NCI-H510A treated with DMSO at 0.1 percent for 48 hours (cell line): ENCODE data around the gene ATF4.
"Not testable (repeated sequence)": the region's sequence is repeated elsewhere in the genome, so short reads cannot be mapped to it uniquely, and the experiment has no call there.

ENCODE experiments used
- DNase-seq: peaks from one replicate; lab custom pipeline; 2025; lab: John Stamatoyannopoulos, UW

Gene ATF4

GRCh38 chr22:39489094-39490068 is 31.0 kb upstream of the ATF4 start:
- no peak for DNase-seq

DNA sequence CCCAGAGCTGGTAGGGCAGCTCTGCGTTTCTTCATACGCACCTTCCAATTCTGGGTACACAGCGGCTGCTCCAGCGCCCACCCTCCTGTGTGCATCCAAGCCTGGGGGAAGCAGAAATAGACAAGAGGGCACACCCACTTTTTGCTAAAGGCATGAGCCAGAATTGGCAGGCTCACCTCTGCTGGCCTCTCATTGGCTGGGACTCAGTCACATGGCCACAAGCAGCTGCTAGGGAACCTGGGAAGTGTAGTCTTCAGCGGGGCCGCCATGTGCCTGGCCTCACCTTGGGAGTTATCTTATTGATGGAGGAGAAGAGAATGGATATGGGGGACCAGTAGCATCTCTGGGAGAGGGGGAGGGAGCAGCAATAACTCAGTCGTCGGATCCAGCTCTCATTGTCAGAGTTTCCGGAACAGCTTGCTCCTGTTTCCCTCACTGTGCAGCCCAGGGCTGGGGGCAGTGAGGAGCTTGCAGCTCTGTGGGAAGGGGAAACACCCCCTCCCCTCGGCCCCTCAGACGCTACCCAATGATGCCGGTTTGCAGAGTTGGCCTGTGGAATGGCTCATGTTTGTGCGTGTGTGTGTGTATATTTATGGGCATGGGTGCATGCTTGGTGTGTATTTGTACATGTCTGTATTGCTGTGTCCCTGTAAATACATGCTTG is 30.1 kb upstream of the ATF4 start:
- DNase-seq, result peak; percentile 36

GRCh38 chr22:39490966-39491680 is 29.2 kb upstream of the ATF4 start:
- DNase-seq, result no peak

DNA sequence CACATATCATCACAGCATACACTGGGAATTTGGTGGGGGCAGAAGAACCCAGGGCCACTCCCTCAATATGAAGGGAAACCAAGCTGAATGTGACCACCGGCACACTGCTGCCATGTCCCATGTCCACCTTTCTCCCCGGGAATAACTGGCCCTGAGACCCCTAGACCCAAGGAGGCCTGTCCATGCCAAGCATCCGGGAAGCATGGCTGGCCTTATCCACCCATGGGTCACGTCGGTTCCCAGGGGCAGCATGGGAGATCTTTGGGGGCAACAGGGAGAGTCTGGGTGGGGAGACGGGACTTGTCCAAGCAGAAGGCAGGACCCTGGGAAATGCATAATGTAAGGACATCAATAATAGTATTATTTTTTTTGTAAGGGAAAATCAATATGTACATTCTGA is 28.7 kb upstream of the ATF4 start:
- DNase-seq, result no peak

DNA sequence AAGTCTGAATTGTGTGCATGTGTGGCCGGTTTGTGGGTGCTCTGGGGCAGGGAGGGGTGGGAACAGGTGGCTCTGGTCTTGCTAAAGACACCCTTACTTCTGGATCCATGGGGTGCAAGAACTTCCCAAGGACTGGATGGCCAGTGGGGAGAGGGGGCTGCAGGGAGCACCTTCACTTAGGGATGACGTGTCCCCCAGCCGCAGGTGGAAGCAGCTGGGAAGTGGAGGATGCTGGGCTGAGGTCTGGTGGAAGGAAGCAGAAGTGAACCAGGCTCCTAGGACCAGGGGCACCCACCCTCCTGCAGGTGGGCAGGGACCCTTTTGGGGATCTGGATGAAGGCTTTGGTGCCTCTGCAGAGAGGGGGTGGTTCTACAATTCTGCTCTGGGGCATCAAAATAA is 28.2 kb upstream of the ATF4 start:
- DNase-seq, result no peak

GRCh38 chr22:39493759-39494158 is 26.6 kb upstream of the ATF4 start:
- no peak for DNase-seq

DNA sequence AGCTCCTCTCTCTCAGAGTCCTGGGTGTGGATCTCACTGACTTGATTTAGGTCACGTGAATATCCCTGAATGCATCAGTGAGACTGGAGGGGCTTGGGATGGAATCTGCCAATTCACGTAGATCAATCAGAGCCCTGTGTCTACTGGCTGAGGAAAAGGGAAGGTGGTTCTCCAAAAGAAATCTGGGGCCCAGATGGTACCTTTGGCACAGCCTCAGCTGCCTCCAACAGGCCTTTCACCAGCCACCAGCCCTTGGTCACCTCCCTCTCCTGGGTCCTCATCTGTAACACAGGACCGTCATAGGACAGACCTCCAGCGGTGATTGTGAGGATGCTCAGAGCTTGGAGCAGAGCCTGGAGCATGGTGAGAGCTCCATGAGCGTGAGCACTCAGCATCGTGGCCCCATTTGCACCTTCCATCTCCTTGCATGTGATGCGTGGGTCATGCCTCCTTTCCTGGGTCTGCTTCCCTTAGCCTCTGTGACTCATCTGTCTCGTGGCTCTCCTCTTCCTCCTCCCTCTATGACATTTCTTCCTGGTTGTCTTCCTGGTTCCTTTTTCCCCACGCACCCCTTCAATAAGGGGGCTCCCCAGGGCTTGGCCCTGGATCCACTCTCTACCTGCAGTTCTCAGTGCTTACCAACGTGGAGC is 25.8 kb upstream of the ATF4 start:
- no peak for DNase-seq

- peak; percentile 17 for DNase-seq
Observed at GRCh38 chr22:39496131-39496838, 24.1 kb upstream of the ATF4 start.

DNA sequence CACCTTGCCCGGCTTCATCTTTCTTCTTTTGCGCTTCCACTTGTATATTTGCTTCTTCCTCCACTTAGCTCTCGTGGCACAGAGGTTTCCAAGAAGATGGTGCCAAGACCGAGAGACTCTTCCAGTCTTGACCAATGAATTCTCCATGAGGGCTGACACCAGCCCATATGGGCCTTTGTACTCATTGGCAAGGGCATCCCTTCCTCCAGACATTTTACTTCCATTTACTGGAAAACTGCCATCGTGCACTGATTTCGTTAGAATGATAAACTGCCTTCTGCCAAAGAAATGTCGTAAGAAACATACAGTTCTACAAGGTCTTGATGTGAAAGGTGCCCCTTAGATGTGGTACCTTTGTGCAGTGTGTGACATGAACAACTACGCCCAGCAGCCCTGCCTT is 22.9 kb upstream of the ATF4 start:
- no peak for DNase-seq

DNA sequence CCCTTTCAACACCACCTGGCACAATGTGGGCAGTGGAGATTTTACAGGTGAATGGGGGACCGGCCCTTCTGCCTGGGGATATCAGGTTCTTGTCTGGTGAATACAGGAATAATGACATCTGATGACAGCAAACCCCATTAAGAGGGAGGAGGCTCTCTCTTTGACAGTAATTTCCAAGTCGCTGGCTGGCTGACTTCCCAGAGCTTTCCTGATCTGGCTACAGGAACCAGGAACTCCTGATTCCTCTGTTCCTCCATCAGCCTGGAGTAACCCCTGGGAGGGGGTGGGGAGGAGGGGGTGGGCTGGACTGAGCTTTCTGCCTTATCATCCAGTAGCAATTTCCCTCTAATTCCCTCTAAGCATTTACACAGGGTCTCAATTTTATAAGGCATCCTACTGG is 22.0 kb upstream of the ATF4 start:
- no peak for DNase-seq

DNA sequence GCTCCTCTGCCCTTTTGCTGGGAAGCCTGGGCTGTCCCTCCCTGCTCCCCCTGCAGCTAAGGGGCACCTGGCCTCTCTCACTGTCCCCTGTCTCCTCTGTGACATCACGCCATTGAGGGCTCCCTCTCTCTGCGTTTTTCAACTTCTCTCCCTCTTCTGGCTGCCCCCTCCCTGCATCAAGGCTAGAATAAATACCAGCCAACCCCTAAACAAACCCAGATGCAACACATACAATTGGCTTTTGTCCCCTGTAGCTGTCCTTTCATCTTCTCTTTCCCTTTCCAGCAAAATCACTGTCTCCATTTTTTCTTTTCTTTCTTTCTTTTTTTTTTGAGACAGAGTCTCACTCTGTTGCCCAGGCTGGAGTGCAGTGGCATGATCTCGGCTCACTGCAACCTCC is 21.6 kb upstream of the ATF4 start:
- no peak for DNase-seq

DNA sequence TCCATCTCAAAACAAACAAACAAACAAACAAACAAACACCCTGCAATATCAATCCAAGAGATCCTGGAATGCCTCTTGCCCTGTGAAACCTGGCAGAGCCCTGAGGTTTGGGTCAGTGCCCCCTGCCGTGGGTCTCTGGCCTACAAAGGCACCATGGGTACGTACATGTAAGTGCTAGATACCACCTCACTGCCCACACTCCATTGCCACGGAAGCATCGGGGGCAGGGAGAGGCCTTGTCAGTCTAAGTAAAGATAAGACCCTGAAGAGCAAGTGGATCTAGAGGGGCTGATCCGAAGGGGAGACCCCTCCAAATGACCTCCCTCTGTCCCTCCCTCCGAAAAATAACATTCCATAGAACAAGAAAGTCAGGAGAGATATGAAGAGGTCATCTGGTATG is 20.3 kb upstream of the ATF4 start:
- no peak for DNase-seq

GRCh38 chr22:39501644-39502108 is 18.7 kb upstream of the ATF4 start:
- DNase-seq, result no peak

- peak; percentile 73 for DNase-seq
Observed at GRCh38 chr22:39502109-39502788, 18.1 kb upstream of the ATF4 start, which contains the start of gene MIEF1. MIEF1 (plus strand) TSS chr22:39502290; CDS start chr22:39511295, 9,005 bp downstream.

- no peak for DNase-seq
Observed at GRCh38 chr22:39502789-39503409, 17.5 kb upstream of the ATF4 start.

DNA sequence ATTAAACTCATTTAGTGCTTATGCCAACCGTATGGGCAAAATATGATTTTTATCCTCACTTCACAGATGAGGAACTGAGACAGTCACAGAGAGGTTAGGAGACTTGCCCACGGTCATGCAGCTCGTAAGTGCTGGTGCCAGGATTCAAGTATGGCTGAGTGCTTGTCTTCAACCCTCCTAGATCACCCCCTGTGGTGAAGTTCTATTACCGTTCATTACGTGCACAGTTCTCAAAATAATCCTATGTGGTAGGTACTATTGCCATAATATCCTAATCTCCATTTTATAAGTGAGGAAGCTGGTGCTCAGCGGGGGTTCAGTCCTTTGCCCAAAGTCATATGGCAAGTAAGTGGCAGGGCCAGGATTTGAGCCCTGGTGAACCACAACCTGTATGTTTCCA is 16.7 kb upstream of the ATF4 start:
- DNase-seq, result no peak

GRCh38 chr22:39504071-39504470 is 16.3 kb upstream of the ATF4 start:
- DNase-seq, result no peak

DNA sequence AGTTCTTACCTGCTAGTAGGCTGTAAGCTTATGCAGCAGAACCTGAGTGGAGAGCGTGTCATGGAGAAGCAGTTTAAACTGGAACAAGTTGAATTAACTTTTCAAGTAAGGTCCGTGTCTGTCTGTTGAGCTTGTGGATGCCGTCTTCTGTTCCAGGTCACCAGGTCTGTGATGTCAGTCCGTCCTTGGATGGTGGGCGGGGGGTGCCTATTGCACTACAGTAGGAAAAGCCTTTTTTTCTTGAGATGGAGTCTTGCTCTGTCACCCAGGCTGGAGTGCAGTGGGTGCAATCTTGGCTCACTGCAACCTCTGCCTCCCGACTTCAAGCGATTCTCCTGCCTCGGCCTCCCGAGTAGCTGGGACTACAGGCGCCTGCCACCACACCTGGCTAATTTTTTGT is 13.3 kb upstream of the ATF4 start:
- not testable (repeated sequence) for DNase-seq

DNA sequence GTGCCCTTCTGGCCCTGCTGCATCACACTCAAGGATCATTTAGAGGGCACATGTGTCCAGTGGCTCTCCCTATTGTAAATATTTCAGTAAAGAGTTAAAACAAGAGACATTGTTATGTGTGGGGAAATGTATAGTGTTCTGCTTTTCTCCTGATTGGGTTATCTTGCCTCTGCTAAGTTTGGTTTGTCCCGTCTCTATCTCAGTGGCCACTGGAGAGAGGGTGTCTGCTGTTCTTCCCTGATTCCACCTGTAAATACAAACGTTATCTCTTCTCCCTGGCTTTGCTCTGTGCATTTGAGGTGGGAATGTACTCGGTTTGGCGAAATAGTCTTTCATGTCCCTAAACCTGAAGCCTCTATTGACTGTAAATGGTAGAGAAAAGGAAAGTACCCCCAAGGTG is 12.0 kb upstream of the ATF4 start:
- DNase-seq, result no peak

GRCh38 chr22:39510529-39511149 is 9.7 kb upstream of the ATF4 start:
- no peak for DNase-seq
